Right renal cortex interstitium (tissue), 3 donors: ENCODE results near the gene RTP2. TPM values are rescaled to one million over a fixed set of nuclear protein-coding genes. Genes with fewer than 3 reads are reported as not detected.
"Not testable (repeated sequence)": the region's sequence is repeated elsewhere in the genome, so short reads cannot be mapped to it uniquely, and the experiment has no call there.

Source experiments
- DNase-seq, 3 donors: peaks; one replicate each; pipeline ENCODE4 v3.0.0-alpha.2; 2013; ENCODE audit warnings: low read depth in 3 of 3, low spot score in 2 of 3
- polyA plus RNA-seq, 3 donors: library from polyadenylated mRNA; unstranded; fragments of 120-200 nt; gene quantifications; one replicate each; pipeline ENCODE4 v1.2.1, GENCODE V29; 2013; ENCODE audit not compliant: insufficient read length in 3 of 3

RTP2 gene
- polyA plus RNA-seq, 3 donors, result not detected

DNA sequence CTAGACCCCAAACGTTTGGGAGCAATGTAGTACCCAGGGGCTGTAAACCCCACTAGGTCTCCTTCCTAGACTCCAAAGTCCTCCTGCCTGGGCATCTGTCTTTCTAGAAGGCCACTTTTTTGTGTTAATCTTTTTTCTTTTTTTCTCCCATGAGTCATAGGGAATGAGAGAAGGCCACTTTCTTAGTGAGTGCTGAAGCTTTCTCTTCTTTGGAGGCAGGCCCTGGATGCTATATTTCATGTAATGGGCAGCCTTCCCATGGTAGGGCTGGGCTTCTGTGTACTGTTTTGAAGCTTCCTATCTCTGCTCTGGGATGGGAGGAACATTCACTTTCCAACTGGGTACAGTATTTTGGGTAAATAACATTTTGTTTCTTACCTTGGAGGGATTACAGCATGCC is 15.2 kb upstream of the RTP2 start:
- DNase-seq, result no peak

- peak in 2 of 3 donors; percentile 41 to 49 for DNase-seq
These were observed 12.1 kb upstream of the RTP2 start for GRCh38 chr3:187714404-187714979.

DNA sequence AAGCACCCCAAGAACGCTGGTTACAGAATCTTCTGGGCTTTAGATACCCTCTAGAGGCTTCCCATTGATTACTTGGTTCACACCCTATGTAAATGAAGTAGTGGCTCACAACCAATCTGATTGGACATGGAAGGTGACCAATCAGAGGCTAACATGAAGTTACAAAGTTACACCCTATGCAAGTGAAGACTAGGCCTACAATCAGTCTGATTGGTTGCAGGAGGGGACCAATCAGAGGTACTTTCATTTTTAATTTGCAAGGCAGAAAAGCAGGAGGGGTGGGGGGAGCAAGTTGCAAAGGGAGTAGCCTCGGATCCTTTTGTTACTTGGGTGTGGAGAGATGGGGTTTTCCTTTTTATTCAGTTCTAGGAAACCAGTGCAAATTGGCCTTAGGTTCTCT is 11.1 kb upstream of the RTP2 start:
- DNase-seq, result no peak

DNA sequence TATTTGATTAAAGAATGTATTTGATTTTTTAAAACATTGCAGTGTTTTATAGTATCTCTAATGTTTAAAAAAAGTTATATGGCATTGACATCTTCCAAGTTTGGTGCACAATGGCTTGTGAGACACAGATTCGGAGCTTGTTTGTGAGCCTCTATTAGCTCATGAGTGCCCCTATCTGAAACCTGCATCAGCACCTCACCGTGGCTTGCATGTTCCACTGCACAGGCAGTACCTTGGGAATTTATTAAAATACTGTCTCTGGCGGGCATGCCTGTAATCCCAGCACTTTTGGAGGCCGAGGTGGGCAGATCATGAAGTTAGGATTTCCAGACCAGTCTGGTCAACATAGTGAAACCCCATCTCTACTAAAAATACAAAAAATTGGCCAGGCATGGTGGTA is 6.8 kb upstream of the RTP2 start:
- no peak for DNase-seq

DNA sequence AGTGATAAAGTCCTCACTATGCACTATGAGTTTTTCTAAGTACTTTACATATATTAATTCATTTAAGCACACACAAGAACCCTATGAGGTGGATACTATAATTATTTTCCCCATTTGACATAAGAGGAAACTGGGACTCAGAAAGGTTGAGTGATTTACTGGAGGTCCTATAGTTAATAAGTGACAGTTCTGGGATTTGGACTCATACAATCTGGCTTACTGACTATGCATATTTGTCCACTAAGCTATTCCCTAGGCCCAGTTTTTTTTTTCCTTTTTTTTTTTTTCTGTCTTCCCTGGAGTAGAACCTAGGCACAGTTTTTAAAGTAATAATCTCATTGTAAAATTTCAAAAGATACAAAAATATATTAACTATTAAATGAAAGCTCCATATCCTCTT is 6.3 kb upstream of the RTP2 start:
- DNase-seq, result no peak

GRCh38 chr3:187706971-187707370 is 4.6 kb upstream of the RTP2 start:
- DNase-seq, result no peak

GRCh38 chr3:187705164-187705563 is 2.8 kb upstream of the RTP2 start:
- no peak for DNase-seq

- DNase-seq, result no peak
These were observed 2.1 kb downstream of the RTP2 start for GRCh38 chr3:187700249-187700648.

DNA sequence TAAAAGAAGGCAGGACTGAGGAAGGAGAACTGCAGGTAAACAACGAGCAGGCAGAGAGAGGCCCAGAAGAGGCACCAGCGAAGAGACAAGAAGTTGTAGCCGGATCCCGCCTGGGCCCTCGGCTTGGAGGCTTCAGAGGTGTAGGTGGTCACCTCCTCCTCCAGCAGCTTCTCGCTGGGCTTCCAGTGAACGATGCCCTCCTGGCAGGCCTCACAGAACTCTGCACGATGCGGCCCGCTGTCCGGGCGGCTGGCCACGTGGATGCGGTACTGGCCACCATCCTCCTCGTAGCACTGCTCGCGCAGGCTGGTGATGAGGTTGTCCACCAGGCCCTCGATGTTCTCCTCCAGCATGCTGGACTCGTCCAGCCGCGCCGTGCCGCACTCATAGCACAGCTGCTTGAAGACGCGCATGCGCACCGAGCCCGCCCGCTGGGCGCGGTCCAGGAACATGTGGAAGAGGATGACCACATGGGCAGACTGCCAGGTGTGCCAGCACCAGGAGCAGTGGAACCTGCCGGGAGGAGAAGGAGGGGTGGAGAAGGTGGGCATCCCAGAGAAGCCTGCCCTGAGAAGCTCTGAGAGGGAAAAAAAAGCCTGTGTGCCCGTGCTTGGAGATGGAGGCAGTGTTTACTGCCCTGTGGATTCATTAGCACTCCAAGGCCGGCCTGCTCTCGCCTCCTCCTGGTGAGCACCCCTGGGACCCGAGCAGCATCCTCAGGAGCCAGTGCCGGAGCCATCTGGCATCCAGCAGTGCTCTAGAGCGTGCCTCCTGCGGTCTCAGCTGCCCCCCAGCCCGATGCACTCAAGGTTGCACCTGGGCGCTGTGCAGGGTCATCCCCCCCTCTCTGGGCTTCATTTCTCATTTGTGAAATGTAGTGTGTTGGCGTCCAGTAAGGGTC is 3.6 kb downstream of the RTP2 start:
- no peak for DNase-seq

- no peak for DNase-seq
These were observed 6.3 kb downstream of the RTP2 start for GRCh38 chr3:187696021-187696420.

GRCh38 chr3:187695449-187695848 is 6.9 kb downstream of the RTP2 start:
- no peak for DNase-seq

DNA sequence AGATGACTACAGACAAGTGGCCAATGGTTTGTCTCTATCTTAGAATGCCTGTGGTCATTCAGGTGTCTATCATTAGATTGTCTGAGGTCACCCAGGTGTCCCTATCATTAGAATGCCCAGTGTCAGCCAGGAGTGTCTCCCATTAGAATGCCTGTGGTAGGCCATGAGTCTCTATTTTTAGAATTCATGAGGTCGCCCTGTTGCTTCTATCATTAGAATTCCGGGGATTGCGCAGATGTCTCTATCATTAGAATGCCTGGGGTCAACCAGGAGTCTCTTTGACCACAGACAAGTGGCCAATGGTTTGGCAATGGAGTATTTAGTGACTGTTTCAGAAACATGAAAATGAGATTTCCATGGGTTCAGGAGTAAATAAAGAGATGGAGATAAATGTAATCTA is 7.6 kb downstream of the RTP2 start:
- no peak for DNase-seq

DNA sequence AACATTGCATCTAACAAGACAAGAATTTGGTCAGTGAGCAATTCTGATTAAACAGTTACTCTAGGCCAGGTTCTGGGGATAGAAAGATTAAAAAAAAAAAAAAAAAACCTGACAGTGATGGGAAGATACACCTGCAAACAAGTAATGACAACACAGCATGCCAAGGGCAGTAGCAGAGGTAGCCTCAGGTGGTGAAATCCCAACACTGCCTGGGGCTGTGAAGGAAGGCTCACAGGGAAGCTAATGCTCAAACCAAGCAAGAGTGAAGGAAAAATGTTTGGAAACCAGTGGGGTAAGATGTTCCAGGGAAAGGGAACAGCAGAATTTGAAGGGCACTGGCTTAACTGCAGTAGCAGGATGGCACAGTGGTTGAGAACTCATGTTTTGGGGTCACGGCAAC is 8.9 kb downstream of the RTP2 start:
- DNase-seq, result no peak

DNA sequence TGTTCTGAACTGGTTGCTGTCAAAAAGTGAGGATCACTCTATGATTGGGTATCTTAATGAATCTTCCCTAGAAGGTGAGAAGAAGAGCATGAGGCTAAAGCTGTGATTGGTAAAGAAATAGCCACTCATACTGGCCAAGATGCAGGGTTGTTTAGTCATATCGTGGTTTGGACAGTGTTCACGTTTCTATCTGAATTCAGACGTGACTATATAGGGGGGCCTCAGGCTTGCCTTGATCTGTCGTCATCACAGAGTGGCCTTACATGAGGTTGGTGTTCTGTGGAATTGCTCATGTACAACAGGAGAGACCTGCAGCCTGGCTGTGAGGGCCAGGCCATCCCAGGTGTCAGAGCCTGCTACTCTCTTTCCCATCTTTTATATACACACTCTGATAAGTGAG is 12.4 kb downstream of the RTP2 start:
- DNase-seq, result no peak

GRCh38 chr3:187686621-187687273 is 15.6 kb downstream of the RTP2 start:
- DNase-seq, result no peak

DNA sequence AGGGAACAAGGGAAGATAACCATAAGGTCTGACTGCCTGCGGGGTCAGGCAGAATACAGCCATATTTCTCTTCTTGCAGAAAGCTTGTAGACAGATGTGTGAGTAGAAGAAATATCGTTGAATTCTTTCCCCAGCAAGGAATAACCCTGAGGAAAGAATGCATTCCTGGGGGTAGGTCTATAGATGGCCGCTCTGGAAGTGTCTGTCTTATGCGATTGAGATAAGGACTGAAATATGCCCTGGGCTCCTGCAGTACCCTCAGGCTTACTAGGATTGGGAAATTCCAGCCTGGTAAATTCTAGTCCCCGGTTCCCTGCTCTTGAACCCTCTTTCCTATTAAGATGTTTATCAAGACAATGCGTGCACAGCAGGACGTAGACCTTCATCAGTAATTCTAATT is 16.4 kb downstream of the RTP2 start:
- no peak for DNase-seq

DNA sequence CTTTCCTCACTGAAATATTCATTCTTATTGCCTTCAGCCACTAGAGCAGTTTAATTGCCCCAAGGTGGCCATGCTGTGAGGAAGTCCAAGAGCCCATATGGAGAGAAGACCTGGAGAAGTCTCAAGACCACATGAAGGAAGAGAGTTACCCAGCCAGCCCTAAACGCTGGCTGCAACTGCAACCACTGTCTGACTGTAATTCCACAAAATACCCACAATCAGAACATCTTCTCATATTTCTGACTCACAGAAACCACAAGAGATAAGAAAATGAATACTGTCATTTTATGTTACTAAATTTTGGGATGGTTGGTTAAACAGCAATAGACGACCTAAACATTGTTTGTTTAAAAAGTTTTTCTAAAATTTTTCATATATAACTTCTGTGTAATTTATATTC is 17.5 kb downstream of the RTP2 start:
- no peak for DNase-seq

- no peak for DNase-seq
These were observed 17.9 kb downstream of the RTP2 start for GRCh38 chr3:187684444-187684843.

GRCh38 chr3:187681756-187682155 is 20.6 kb downstream of the RTP2 start:
- DNase-seq, result not testable (repeated sequence)

- DNase-seq, result peak in 2 of 3 donors; percentile 27 to 63
These were observed 22.5 kb downstream of the RTP2 start for GRCh38 chr3:187679638-187680396.

GRCh38 chr3:187678726-187679268 is 23.6 kb downstream of the RTP2 start:
- DNase-seq, result peak in 2 of 3 donors; percentile 39 to 55
